K562 (cell line): ENCODE data around the gene CELA3B. TPM values are rescaled to one million over a fixed set of nuclear protein-coding genes. Genes with fewer than 3 reads are reported as not detected.

Experiments used
- CAMTA2 ChIP-seq: fragments of 250-450 bp; sonication (Bioruptor Pico); conservative IDR thresholded peaks from 2 replicates; pipeline ENCODE4 v1.5.1; 2022
- CCNT2 ChIP-seq: IDR thresholded peaks from 2 replicates; pipeline ENCODE4 v1.6.1; 2011; ENCODE audit warnings: borderline replicate concordance, low read depth, mild to moderate bottlenecking, moderate library complexity, mixed read lengths, low read length; ENCODE audit not compliant: insufficient read length; ENCODE audit errors: extremely low read depth
- CREBBP ChIP-seq: IDR thresholded peaks from one replicate; pipeline ENCODE4 v1.6.1; 2012; ENCODE audit warnings: low read depth, mild to moderate bottlenecking, control low read depth, inconsistent platforms, low read length
- DPF2 ChIP-seq: fragments of 450-650 bp; IDR thresholded peaks from 2 replicates; pipeline ENCODE4 v1.6.1; 2016
- EP400 ChIP-seq: fragments of 450-650 bp; IDR thresholded peaks from 2 replicates; pipeline ENCODE4 v1.6.1; 2017; ENCODE audit warnings: antibody characterized with exemption, mild to moderate bottlenecking, moderate library complexity
- HOXB6 ChIP-seq: fragments of 250-450 bp; sonication (Bioruptor Pico); IDR thresholded peaks from 2 replicates; pipeline ENCODE4 v1.5.1; 2022; ENCODE audit warnings: mild to moderate bottlenecking, borderline replicate concordance
- ILF3 ChIP-seq: fragments of 450-650 bp; IDR thresholded peaks from 2 replicates; pipeline ENCODE4 v1.6.1; 2018; ENCODE audit warnings: antibody characterized with exemption, mild to moderate bottlenecking, moderate library complexity, borderline replicate concordance
- KLF16 ChIP-seq: IDR thresholded peaks from 2 replicates; pipeline ENCODE4 v1.6.1; 2016; ENCODE audit warnings: antibody characterized with exemption
- PHB ChIP-seq: fragments of 250-450 bp; sonication (Bioruptor Pico); IDR thresholded peaks from 2 replicates; pipeline ENCODE4 v1.5.0; 2021
- SIRT6 ChIP-seq: IDR thresholded peaks from one replicate; pipeline ENCODE4 v1.6.1; 2012; ENCODE audit warnings: low read depth, mild to moderate bottlenecking, control low read depth, inconsistent platforms, low read length, moderate library complexity
- STAG1 ChIP-seq: sonication (generic); formaldehyde crosslinking; IDR thresholded peaks from 2 replicates; pipeline ENCODE4 v1.5.0; 2020; ENCODE audit warnings: missing genetic modification reagents, borderline replicate concordance
- ZBTB2 ChIP-seq: fragments of 450-650 bp; IDR thresholded peaks from 2 replicates; pipeline ENCODE4 v1.6.1; 2016; ENCODE audit warnings: antibody characterized with exemption
- ZC3H11A ChIP-seq: IDR thresholded peaks from 2 replicates; pipeline ENCODE4 v1.6.1; 2012; ENCODE audit warnings: low read depth, low read length, improper control_type of control experiment
- ZFP91 ChIP-seq: sonication (generic); formaldehyde crosslinking; IDR thresholded peaks from 2 replicates; pipeline ENCODE4 v1.8.0; 2022; ENCODE audit warnings: mild to moderate bottlenecking, missing genetic modification reagents
- ZNF57 ChIP-seq: fragments of 450-650 bp; formaldehyde crosslinking; IDR thresholded peaks from 2 replicates; pipeline ENCODE4 v1.4.0; 2020; ENCODE audit warnings: mild to moderate bottlenecking, moderate library complexity
- ZNF609 ChIP-seq: sonication (generic); formaldehyde crosslinking; IDR thresholded peaks from 2 replicates; pipeline ENCODE4 v1.8.1; 2023; ENCODE audit warnings: missing genetic modification reagents, mild to moderate bottlenecking, borderline replicate concordance
- ZNF740 ChIP-seq, 3 experiments: fragments of 200-800 bp in 1 of 3; sonication (Bioruptor generic) in 1 of 3; sonication (generic) in 1 of 3; formaldehyde crosslinking in 1 of 3; IDR thresholded peaks; 2 replicates each; pipeline versions ENCODE4 v1.6.1 to v1.8.0; 2016 to 2022; ENCODE audit warnings: mild to moderate bottlenecking in 2 of 3, missing compliant biosample characterization in 2 of 3, missing genetic modification characterization in 2 of 3, missing genetic modification reagents in 1 of 3
- ZZZ3 ChIP-seq: fragments of 450-650 bp; IDR thresholded peaks from 2 replicates; pipeline ENCODE4 v1.6.1; 2016; ENCODE audit warnings: antibody characterized with exemption, mild to moderate bottlenecking, moderate library complexity
- polyA plus RNA-seq, 8 experiments: library from polyadenylated mRNA; depleted of rRNA in 4 of 8; stranded (reverse) in 5 of 8; unstranded in 3 of 8; fragments of >200 nt; fragmentation: Nextera tagmentation in 2 of 8; fragmentation: Illumina TruSeq in 1 of 8; extraction: Ambion mirVana in 2 of 8; extraction: Trizol in 1 of 8; gene quantifications; 2 replicates each; pipeline versions ENCODE4 v1.2.1 to v1.2.3, GENCODE V29; 2011 to 2014; ENCODE audit warnings: inconsistent platforms in 1 of 8, missing spikeins in 1 of 8
- total RNA-seq, 7 experiments: library from RNA; depleted of rRNA in 6 of 7; stranded (reverse); fragments of >200 nt in 6 of 7; fragmentation: Illumina TruSeq in 2 of 7; extraction: Trizol in 2 of 7; gene quantifications; 2 replicates each; pipeline versions ENCODE4 v1.2.1 to v1.2.3, GENCODE V29; 2011 to 2021; ENCODE audit warnings: low replicate concordance in 1 of 7

CELA3B gene
- total and polyA plus RNA-seq, 9 of the 15 experiments (the other 6 are each of a cell fraction or from before 2014, with no cell fraction given), result 3.1 TPM; not detected in 8

GRCh38 chr1:22018583-22019559 is 42.0 kb downstream of the CELA3B start (continued):
- TF ChIP-seq ZNF740 (CRISPR knock-in tag; IDR thresholded peaks at IDR 0.05) (no peak), ZNF740 (tag; IDR thresholded peaks at IDR 0.05) (0 out of 4 replicates have a peak, but pooled peaks of 1 of the 2 experiments have one; percentile 36), PHB (no peak), CREBBP (no peak), ZNF57 (CRISPR knock-in tag) (no peak), ZC3H11A (0 out of 2 replicates have a peak, but pooled peaks have one; percentile 12), EP400 (peak; percentile 74), CAMTA2 (no peak), ZZZ3 (no peak), HOXB6 (no peak), SIRT6 (no peak), ZBTB2 (0 out of 2 replicates have a peak, but pooled peaks have one; percentile 35), KLF16 (0 out of 2 replicates have a peak, but pooled peaks have one; percentile 15), DPF2 (peak; percentile 89), ZNF609 (CRISPR knock-in tag) (peak; percentile 42; the same call in 1 of the 2 replicates), ZFP91 (CRISPR knock-in tag) (no peak), CCNT2 (no peak), ILF3 (no peak), STAG1 (no peak)
